Epithelial cell of esophagus (primary cell): Measurements from ENCODE around the gene EPM2A.

Source experiments
- DNase-seq: peaks from one replicate; pipeline ENCODE4 v3.0.0; 2010; ENCODE audit warnings: low read depth
- H3K4me3 ChIP-seq: 2 replicates; pipeline ENCODE4 v1.5.1; 2011; ENCODE audit warnings: mild to moderate bottlenecking, low read length, control low read depth
- TF ChIP-seq, protein P1 (sequence below): IDR thresholded peaks from 2 replicates; pipeline ENCODE4 v1.5.1; 2011; ENCODE audit warnings: low read depth, mild to moderate bottlenecking, low read length, control low read depth, inconsistent platforms; ENCODE audit not compliant: insufficient read depth; ENCODE audit errors: missing control alignments

Gene EPM2A

DNA sequence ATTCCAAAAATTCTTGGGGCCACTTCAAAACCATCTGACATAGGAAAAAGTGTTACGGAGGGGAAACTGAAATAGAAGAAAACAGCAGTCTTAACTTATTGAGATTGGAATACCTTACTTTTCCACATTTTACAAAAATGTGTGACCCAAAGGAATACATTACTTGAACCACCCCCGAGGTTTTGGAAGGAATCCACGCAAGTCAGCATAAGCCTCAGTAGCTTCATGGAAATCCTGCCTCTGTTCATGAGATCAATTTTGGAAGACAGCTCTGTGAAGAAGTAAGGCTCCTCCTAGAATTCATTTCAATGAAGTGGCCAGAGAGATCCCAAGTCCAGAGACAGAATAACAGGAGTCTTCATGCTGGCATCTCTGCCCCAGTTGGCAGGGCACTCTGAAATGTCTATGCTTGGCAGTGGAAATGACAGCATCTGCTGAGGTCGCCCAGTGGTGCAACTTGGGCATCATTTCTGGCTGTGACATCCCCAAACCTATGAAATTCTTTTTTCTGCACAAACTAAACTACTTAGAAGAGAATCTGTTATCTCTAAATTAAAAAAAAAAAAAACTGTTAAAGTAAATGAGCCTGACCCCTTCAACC lies 132.5 kb downstream of the EPM2A start:
- no peak for DNase-seq
- TF ChIP-seq, protein P1, sequence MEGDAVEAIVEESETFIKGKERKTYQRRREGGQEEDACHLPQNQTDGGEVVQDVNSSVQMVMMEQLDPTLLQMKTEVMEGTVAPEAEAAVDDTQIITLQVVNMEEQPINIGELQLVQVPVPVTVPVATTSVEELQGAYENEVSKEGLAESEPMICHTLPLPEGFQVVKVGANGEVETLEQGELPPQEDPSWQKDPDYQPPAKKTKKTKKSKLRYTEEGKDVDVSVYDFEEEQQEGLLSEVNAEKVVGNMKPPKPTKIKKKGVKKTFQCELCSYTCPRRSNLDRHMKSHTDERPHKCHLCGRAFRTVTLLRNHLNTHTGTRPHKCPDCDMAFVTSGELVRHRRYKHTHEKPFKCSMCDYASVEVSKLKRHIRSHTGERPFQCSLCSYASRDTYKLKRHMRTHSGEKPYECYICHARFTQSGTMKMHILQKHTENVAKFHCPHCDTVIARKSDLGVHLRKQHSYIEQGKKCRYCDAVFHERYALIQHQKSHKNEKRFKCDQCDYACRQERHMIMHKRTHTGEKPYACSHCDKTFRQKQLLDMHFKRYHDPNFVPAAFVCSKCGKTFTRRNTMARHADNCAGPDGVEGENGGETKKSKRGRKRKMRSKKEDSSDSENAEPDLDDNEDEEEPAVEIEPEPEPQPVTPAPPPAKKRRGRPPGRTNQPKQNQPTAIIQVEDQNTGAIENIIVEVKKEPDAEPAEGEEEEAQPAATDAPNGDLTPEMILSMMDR = no peak
- H3K4me3 ChIP-seq = no peak overlapping the region

DNA sequence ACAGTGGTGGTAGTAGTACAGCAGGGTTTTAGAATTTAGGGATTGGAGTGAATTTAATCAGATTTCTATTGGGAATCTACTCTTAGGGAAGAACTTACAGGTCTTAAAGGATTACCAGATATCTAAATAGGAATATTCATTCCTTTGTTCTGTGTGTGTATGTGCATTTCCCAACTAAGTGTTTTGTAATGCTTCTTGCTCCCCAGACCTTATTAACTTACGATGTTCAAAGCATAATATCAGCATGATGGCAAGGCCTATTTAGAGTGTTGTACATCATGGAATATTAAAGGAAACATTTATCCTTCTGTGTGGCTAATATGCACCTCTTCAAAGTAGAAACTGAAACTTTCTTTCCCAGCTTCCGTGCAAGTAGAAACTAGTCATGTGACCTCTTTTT lies 133.9 kb downstream of the EPM2A start:
- DNase-seq = no peak
- no peak overlapping the region for H3K4me3 ChIP-seq
- TF ChIP-seq, protein P1 = no peak

DNA sequence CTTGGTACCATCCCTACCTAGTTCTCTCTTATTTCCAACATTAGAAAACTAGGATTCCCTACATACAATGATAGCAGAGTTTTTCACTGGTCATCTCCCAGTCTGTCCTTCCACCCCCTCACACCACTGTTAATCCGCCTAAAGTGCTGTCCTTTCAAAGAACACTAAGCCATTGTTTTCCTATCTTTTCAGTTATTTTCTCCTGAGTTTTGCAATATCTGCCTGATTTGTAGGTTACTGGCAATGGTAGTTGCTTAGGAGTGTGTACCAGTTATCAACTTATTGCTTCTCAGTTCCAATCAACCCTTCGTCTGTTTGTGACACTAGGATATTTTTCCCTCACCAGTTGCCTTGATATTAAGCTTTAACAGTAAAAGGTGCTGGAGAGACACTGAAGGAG lies 135.0 kb downstream of the EPM2A start:
- no peak for DNase-seq
- H3K4me3 ChIP-seq = no peak overlapping the region
- TF ChIP-seq, protein P1 = no peak

DNA sequence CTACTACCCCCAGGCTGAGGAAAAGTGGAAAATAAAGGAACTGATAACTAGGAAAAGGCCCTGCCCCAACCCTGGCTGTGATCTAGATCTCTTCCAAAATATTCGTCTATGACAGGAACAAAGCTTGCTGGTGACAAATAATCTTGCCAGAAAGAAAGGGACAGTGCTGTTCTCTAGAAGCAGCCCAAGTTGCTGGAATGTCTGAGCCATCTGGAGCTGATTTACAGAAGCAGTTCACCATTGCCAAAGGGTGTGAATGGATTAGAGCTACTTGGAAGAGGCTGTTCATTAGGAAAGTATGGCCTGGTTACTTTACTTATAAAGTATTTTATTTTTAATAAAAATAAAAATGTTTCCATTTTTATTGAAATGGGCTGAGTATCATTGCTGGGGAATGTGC lies 146.3 kb downstream of the EPM2A start:
- H3K4me3 ChIP-seq = no peak overlapping the region
- DNase-seq = no peak
- TF ChIP-seq, protein P1 = no peak

DNA sequence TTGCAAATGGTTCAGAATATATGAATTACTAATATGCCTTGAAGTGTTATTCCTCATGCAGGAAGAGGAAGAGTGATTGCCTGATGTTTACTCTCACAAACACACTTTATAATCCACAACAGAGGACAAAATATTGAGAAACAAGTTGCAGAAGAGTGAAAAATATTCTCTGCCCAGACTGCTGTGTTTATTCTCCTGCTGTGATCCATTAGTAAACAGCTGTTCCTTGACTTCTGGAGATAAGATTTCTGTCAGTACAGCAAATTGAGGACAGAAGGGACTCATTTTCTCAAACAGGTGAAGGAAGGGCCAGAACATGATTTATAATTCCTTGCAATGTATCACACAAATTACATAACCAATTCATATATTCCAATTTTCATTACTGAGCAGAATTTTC lies 148.0 kb downstream of the EPM2A start:
- no peak overlapping the region for H3K4me3 ChIP-seq
- DNase-seq = no peak
- TF ChIP-seq, protein P1 = no peak

DNA sequence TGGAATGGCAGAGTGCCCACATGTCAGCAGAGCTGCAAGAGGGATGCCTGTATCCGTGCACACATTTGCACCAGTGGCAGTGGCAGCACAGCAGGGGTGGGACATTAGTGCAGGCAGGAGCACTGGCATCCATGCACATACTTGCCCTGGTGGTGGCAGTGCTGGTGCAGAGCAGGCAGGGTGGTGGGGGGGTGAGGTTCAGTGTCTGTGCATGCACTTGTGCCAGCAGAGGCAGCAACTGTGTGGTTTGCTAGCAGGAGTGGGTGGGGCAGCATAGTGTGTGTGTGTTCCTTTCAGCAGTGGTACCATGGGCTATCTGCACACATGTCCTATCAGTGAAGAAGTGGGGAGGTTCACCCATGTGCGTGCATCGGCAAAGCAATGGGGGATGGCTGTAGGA lies 151.6 kb downstream of the EPM2A start:
- no peak overlapping the region for H3K4me3 ChIP-seq
- no peak for DNase-seq
- TF ChIP-seq, protein P1 = no peak
